Posterior cingulate gyrus (tissue), 11 donors: ENCODE measurements around the gene NDUFB8.

Experiments
- DNase-seq, 10 donors: peaks; one replicate each; pipeline versions ENCODE4 v3.0.0 to v3.0.0-alpha.2; 2020 to 2021; ENCODE audit warnings: mixed read lengths in 3 of 10
- intact Hi-C: fragments of 100-400 bp; cut with DNase I; formaldehyde crosslinking; loops from one replicate; pipeline ENCODE4 v1.15.1; 2023

NDUFB8 gene

GRCh38 chr10:100481462-100482081 lies 48.1 kb downstream of the NDUFB8 start:
- peak; percentile 65 to 97 (median 87) for DNase-seq
- intact Hi-C loops = no loop called here

DNA sequence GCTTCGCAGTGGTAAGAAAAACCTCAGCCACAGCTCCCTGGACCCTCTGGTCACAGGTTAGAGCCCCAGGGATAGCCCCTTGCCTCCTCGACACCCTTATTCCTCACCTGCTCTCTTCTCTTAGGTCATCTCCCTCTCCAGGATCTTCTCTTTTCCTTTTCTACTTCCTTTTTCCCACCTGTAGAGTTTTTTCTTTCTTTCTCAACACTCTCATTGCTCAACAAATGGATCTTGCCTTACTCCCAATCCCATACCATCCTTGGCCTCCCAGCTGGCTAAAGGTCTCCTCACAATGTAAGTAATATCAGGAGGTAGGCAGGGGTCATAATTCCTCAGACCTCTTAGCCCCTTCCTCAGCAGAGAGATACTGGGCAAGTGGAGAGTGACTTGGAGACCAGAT lies 49.7 kb downstream of the NDUFB8 start:
- intact Hi-C loops = no loop called here

GRCh38 chr10:100479037-100479436 lies 50.6 kb downstream of the NDUFB8 start:
- DNase-seq = no peak
- intact Hi-C loops = no loop called here

More for the DNA sequence above, 49.7 kb downstream of the NDUFB8 start:
- DNase-seq = no peak

DNA sequence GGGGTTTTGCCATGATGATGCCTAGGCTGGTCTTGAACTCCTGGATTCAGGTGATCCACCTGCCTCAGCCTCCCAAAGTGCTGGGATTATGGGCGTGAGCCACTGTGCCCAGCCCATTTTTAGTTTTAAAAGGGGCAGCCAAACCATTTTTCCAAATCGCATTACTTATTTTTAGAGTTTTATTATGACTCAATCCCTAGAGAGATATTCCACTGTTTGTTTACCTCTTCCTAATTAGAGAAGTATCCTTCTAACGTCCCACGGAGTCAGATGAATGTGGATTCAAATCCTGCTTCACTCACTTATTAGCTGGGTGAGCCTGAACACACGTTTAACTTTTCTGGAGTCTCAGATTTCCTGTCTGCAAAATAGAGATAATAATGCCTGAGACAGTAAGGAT lies 51.7 kb downstream of the NDUFB8 start:
- DNase-seq = no peak
- intact Hi-C loops = no loop called here
